HFF-Myc (cell line): ENCODE data around the gene HS2ST1.

Source experiments
- DNase-seq: peaks from one replicate; pipeline ENCODE4 v3.0.0-alpha.2; 2011; ENCODE audit warnings: low read depth; ENCODE audit errors: extremely low read depth
- H3K4me3 ChIP-seq: replicated peaks from 2 replicates; pipeline ENCODE4 v1.5.1; 2011; ENCODE audit warnings: low read depth, mild to moderate bottlenecking, control low read depth, low read length
- TF ChIP-seq, protein P1 (sequence below): IDR thresholded peaks from 2 replicates; pipeline ENCODE4 v1.5.1; 2012; ENCODE audit warnings: mild to moderate bottlenecking, low read depth, low read length, control low read depth; ENCODE audit errors: missing control alignments

HS2ST1 gene

DNA sequence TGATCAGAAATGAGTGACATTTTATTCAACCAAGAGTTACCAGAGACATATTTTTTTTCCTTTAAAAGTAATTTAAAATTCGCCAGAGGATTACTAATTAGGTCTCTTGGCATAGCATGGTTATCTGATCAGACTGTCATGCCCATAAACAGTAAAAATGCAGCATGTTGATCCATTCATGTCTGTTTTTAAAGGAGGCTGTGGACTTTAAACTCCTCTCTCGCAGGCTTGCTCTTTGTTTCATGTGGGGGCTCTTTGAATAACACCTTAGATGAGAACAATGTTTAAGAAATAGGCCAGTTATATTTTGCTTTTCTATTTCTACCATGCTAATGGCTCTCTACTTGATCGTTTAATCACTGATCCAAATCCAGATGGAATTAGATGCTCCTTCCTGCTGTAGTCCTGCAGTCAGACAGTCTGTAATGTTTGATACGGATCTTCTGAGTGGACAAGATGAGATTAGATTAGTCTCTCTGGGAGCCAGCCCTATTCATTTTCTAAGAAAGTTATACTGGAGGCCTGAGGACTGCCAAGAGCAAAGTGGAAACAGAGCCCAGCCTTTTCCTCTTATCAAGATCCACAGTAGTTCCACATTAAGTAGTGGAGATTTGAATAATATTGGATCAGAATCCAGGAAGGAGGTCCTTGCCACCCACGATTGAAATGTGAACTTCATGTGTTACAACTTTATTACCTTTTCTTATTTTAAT is 197.4 kb downstream of the HS2ST1 start:
- no peak for DNase-seq
- TF ChIP-seq, protein P1, sequence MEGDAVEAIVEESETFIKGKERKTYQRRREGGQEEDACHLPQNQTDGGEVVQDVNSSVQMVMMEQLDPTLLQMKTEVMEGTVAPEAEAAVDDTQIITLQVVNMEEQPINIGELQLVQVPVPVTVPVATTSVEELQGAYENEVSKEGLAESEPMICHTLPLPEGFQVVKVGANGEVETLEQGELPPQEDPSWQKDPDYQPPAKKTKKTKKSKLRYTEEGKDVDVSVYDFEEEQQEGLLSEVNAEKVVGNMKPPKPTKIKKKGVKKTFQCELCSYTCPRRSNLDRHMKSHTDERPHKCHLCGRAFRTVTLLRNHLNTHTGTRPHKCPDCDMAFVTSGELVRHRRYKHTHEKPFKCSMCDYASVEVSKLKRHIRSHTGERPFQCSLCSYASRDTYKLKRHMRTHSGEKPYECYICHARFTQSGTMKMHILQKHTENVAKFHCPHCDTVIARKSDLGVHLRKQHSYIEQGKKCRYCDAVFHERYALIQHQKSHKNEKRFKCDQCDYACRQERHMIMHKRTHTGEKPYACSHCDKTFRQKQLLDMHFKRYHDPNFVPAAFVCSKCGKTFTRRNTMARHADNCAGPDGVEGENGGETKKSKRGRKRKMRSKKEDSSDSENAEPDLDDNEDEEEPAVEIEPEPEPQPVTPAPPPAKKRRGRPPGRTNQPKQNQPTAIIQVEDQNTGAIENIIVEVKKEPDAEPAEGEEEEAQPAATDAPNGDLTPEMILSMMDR: no peak

DNA sequence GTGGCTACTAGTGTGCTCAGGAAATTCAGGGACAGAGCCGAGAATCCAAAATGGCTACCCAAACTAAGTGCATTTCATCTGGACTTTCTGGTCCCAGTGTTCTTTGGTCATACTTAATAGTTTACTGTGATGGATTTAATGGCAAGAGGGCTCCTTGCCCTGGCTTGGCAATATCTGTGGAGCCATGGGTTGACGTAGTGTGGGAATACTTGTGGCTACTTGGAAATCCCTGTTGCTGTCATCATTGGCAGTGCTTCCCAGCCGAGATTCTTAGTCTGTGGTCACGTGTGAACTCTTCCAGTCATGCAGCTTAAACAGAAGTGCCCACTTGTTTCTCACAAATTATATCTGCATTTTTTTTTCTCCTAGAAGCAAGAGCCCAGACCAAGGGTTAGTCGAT is 198.9 kb downstream of the HS2ST1 start:
- TF ChIP-seq, protein P1: no peak
- no peak overlapping the region for H3K4me3 ChIP-seq
- no peak for DNase-seq

More for the DNA sequence above, 197.4 kb downstream of the HS2ST1 start:
- H3K4me3 ChIP-seq: no peak overlapping the region

DNA sequence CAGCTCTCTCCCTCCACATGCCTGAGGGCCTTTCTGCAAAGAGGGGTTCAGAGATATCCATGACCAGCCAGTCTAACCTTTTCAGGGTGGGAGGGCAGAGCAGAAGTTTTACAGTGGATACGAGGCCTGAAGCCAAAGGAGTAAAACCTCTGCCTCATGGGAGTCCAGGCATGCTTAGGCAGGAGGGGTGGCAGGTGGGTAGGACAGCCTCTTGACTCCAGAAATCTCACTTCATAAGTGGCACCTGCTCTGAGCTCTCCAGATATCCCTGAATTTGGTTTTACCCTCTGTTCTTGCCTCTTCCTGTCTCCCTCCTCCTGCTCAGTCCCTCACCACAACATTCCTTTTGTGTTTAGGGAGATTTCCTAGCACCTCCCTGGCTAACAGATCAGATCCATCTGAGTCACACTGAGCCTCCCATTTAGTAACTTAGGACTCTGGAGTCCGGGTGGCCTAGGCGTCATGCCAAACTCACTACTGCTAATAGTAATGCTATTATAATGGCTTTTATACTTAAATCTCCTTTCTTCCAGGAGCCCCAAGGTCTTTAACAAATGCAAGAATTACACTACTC is 201.0 kb downstream of the HS2ST1 start:
- TF ChIP-seq, protein P1: no peak
- no peak overlapping the region for H3K4me3 ChIP-seq
- DNase-seq: peak; percentile 72

DNA sequence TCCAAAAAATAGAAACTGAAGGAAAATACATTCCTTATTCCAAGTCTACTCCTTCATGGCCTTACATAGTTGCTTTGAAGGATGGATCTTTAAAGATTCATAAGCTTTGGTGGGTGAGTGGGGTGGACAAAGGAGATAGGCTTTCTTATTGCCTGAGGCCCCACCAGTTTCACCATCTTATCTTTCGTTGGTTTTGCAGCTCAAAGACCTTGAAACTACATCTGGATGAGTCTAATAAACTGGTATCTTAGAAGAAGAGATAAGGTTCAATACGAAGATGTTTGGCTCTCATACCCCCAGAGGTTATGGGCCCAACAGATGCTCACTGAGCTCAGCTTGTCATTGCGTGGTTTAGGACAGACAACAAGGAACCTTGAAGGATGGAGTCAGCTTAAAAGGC is 201.5 kb downstream of the HS2ST1 start:
- DNase-seq: no peak
- H3K4me3 ChIP-seq: no peak overlapping the region
- TF ChIP-seq, protein P1: no peak

DNA sequence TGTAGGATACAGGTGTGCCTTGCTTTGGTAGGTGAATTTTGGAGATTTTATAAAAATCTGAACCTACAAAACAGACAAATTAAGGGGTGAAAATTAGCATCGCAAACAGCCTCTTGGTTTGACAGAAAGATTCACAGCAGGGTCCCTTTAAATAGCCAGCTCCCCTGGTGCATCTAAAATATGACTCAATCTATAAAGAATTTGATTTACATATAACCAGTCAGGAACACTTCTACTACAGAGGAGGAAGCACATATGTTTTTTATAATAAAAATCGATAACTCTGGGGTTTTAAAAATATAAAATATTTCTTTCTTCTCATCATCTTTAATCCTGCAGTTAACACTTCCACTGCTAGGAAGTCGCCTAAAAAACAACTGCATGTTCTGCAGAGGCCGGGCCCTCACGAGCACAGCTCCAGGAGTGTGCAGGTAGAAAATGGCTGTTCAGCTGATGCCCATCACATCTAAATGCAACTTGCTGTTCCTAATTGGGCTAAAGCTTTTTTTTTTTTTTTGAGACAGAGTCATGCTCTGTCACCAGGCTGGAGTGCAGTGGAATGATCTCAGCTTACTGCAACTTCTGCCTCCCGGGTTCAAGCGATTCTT is 203.4 kb downstream of the HS2ST1 start:
- TF ChIP-seq, protein P1: no peak
- no peak overlapping the region for H3K4me3 ChIP-seq
- no peak for DNase-seq

DNA sequence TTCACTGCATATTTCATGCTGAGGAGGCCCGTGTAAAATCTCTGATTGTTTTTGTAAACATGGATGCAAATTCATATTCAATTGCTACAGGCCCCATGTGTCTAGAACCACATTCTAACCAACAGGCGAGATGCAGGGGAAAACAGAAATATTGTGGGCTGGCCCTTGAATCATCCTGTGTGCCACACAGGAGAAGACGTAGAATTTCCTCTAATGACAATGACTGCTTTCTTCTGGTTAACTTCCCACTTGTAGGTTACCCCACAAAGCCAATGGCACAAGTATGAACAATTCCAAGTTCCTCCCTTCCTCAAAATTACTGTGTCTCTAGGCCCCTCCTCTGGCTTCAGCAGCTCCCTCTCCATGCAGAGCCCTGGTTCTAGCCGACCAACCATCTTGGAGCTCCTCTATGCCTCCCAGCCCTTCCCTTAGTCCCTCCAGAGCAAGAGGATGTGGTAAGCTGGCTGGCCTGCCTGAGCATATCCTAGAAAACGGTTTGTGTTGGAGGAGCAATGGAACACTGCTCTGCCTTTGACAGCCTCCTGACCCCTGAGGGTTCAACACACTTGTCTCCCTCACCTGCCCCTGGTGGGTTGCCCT is 205.2 kb downstream of the HS2ST1 start:
- H3K4me3 ChIP-seq: no peak overlapping the region
- DNase-seq: no peak
- TF ChIP-seq, protein P1: no peak
